Neural cell (in vitro differentiated cells): ENCODE data around the gene BCAN.

Source experiments
- CTCF ChIP-seq: fragments of 450-650 bp; IDR thresholded peaks from 2 replicates; pipeline ENCODE4 v1.5.1; 2014; ENCODE audit warnings: antibody characterized with exemption, mild to moderate bottlenecking, moderate library complexity; ENCODE audit not compliant: poor library complexity, severe bottlenecking
- EP300 ChIP-seq: fragments of 450-650 bp; conservative IDR thresholded peaks from 2 replicates; pipeline ENCODE4 v1.6.1; 2014; ENCODE audit warnings: antibody characterized with exemption, mild to moderate bottlenecking, moderate library complexity; ENCODE audit not compliant: poor library complexity, severe bottlenecking
- EZH2 ChIP-seq: fragments of 200-600, 300-800 bp; shearing (Covaris generic), sonication (generic); IDR thresholded peaks from 2 replicates; pipeline ENCODE4 v1.6.1; 2014; ENCODE audit warnings: antibody characterized with exemption, low read length, borderline replicate concordance, mild to moderate bottlenecking; ENCODE audit not compliant: insufficient read depth, poor library complexity, severe bottlenecking
- MXI1 ChIP-seq: fragments of 450-650 bp; conservative IDR thresholded peaks from 2 replicates; pipeline ENCODE4 v1.6.1; 2014; ENCODE audit warnings: antibody characterized with exemption, mild to moderate bottlenecking; ENCODE audit not compliant: poor library complexity, severe bottlenecking
- POLR2AphosphoS5 ChIP-seq: IDR thresholded peaks from 2 replicates; pipeline ENCODE4 v1.6.1; 2012
- RAD21 ChIP-seq: fragments of 450-650 bp; conservative IDR thresholded peaks from 2 replicates; pipeline ENCODE4 v1.6.1; 2014; ENCODE audit warnings: antibody characterized with exemption, mild to moderate bottlenecking, moderate library complexity
- SMC3 ChIP-seq: fragments of 450-650 bp; conservative IDR thresholded peaks from 2 replicates; pipeline ENCODE4 v1.6.1; 2014; ENCODE audit warnings: antibody characterized with exemption, mild to moderate bottlenecking, moderate library complexity; ENCODE audit not compliant: poor library complexity
- TAF1 ChIP-seq: IDR thresholded peaks from 2 replicates; pipeline ENCODE4 v1.6.1; 2012; ENCODE audit warnings: low read depth

DNA sequence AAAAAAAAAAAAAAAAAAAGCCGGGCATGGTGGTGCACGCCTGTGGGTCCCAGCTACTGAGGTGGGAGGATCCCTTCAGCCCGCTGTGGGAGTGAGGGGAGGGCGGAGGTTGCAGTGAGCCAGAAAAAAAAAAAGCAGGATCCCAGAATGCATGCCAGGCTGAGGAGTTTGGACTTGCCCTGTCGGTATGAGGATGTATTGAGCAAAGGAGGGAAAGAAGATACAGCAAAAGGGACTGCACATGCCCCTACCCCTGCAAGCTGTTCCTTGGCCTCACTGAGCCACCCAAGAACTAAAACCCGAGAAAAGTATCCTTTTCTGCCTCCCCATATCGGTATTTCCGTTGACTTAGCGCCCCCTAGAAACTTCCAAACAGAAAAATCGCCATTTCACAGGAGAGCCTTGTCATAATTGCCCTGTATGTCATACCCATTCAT lies 39.3 kb upstream of the BCAN start:
- peak; percentile 37 for TF ChIP-seq CTCF
- no peak for TF ChIP-seq MXI1
- no peak for TF ChIP-seq SMC3
- TF ChIP-seq EZH2 = no peak
- no peak for TF ChIP-seq RAD21
- no peak for TF ChIP-seq EP300
- no peak for TF ChIP-seq TAF1
- no peak for TF ChIP-seq POLR2AphosphoS5
